ENCODE results near the gene KAZN.

GRCh38 chr1:14672005-14672404, 73.5 kb downstream of the KAZN start:
- TF ChIP-seq, protein P1, sequence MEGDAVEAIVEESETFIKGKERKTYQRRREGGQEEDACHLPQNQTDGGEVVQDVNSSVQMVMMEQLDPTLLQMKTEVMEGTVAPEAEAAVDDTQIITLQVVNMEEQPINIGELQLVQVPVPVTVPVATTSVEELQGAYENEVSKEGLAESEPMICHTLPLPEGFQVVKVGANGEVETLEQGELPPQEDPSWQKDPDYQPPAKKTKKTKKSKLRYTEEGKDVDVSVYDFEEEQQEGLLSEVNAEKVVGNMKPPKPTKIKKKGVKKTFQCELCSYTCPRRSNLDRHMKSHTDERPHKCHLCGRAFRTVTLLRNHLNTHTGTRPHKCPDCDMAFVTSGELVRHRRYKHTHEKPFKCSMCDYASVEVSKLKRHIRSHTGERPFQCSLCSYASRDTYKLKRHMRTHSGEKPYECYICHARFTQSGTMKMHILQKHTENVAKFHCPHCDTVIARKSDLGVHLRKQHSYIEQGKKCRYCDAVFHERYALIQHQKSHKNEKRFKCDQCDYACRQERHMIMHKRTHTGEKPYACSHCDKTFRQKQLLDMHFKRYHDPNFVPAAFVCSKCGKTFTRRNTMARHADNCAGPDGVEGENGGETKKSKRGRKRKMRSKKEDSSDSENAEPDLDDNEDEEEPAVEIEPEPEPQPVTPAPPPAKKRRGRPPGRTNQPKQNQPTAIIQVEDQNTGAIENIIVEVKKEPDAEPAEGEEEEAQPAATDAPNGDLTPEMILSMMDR (IDR thresholded peaks at IDR 0.05): no peak
- TF ChIP-seq POLR2A (IDR thresholded peaks at IDR 0.05): no peak
- no peak for TF ChIP-seq POLR2AphosphoS5 (IDR thresholded peaks at IDR 0.05)
